HepG2 (cell line): ENCODE measurements around the gene DLG2. TPM values are rescaled to one million over a fixed set of nuclear protein-coding genes. Genes with fewer than 3 reads are reported as not detected.

ENCODE experiments used
- ATAC-seq: fragments of 200-7000 bp; cut with Tn5 transposase; 3 replicates; pipeline ENCODE4 v1.9.1; 2020; ENCODE audit warnings: mild to moderate bottlenecking, moderate library complexity
- BruUV-seq: library from RNA; stranded (reverse); fragments of 400-500 nt; replicated peaks from 2 replicates; lab custom pipeline; 2021; lab: Mats Ljungman, UMichigan
- CTCF ChIA-PET: fragments of 300-600 bp; formaldehyde crosslinking; extraction: SDS; loops from one replicate; lab custom pipeline; 2021; ENCODE audit warnings: low total read pairs, inconsistent platforms, low intra/inter-chr PET ratio; lab: Yijun Ruan, JAX
- POLR2A ChIA-PET: fragments of 350-600 bp; sonication (Branson Sonifier 250); formaldehyde crosslinking; loops from one replicate; lab custom pipeline; 2020; ENCODE audit warnings: antibody characterized with exemption, inconsistent platforms; lab: Yijun Ruan, JAX
- DNase-seq: peaks from one replicate; pipeline ENCODE4 v3.0.0-alpha.2; 2015; ENCODE audit warnings: low spot score
- FAIRE-seq: peaks from 3 replicates; lab custom pipeline; 2011; peaks lifted over from hg19 to GRCh38; lab: Jason Lieb, UNC
- H2AFZ ChIP-seq: one replicate; pipeline ENCODE4 v1.6.1; 2011; ENCODE audit warnings: low read length, inconsistent platforms
- H3K27ac ChIP-seq: fragments of 300-600 bp; 3 replicates; pipeline ENCODE4 v1.8.0; 2011; ENCODE audit warnings: mixed run types, mild to moderate bottlenecking, mixed read lengths, low read length, inconsistent platforms; ENCODE audit not compliant: insufficient read depth; ENCODE audit errors: extremely low read length
- H3K27me3 ChIP-seq, 2 experiments: fragments of 200-600 bp in 1 of 2; 2 replicates in 1 of 2; 3 replicates in 1 of 2; pipeline versions ENCODE4 v1.6.0 to v1.8.0; 2011; ENCODE audit warnings: low read length in 2 of 2, mild to moderate bottlenecking in 2 of 2, moderate library complexity in 2 of 2, inconsistent platforms in 1 of 2; ENCODE audit not compliant: insufficient read depth in 2 of 2, control insufficient read depth in 1 of 2
- H3K36me3 ChIP-seq, 2 experiments: fragments of 200-600 bp in 1 of 2; replicated peaks in 1 of 2; 2 replicates in 1 of 2; 3 replicates in 1 of 2; pipeline versions ENCODE4 v1.5.1 to v1.8.0; 2011; ENCODE audit warnings: low read length in 2 of 2, inconsistent platforms in 1 of 2; ENCODE audit not compliant: insufficient read depth in 2 of 2, control insufficient read depth in 1 of 2
- H3K4me1 ChIP-seq: 2 replicates; pipeline ENCODE4 v1.5.1; 2012; ENCODE audit warnings: low read length, inconsistent platforms; ENCODE audit not compliant: insufficient read depth
- H3K4me2 ChIP-seq: 2 replicates; pipeline ENCODE4 v1.6.0; 2011; ENCODE audit warnings: low read depth, low read length, inconsistent platforms
- H3K4me3 ChIP-seq, 3 experiments: fragments of 200-600 bp in 1 of 3; sonication (generic), shearing (Covaris generic) in 1 of 3; replicated peaks in 1 of 3; 2 replicates each; pipeline ENCODE4 v1.5.1; 2011 to 2016; ENCODE audit warnings: low read length in 3 of 3, inconsistent platforms in 2 of 3, low read depth in 2 of 3, mild to moderate bottlenecking in 2 of 3, control low read depth in 1 of 3, mixed read lengths in 1 of 3; ENCODE audit not compliant: insufficient read depth in 1 of 3
- H3K79me2 ChIP-seq: one replicate; pipeline ENCODE4 v1.6.1; 2011; ENCODE audit warnings: low read length, inconsistent platforms; ENCODE audit not compliant: insufficient read depth
- H3K9ac ChIP-seq: 2 replicates; pipeline ENCODE4 v1.6.0; 2011; ENCODE audit warnings: mild to moderate bottlenecking, low read depth, low read length, inconsistent platforms; ENCODE audit not compliant: insufficient read depth
- H3K9me3 ChIP-seq: 2 replicates; pipeline ENCODE4 v1.5.1; 2012; ENCODE audit warnings: mild to moderate bottlenecking, low read length
- H4K20me1 ChIP-seq: 2 replicates; pipeline ENCODE4 v1.6.0; 2011; ENCODE audit warnings: inconsistent platforms, mild to moderate bottlenecking, low read length, moderate library complexity; ENCODE audit not compliant: insufficient read depth
- EED ChIP-seq: sonication (generic); formaldehyde crosslinking; IDR thresholded peaks from 2 replicates; pipeline ENCODE4 v1.5.0; 2020; ENCODE audit warnings: mild to moderate bottlenecking, missing genetic modification reagents
- ELF4 ChIP-seq: sonication (generic); formaldehyde crosslinking; IDR thresholded peaks from 2 replicates; pipeline ENCODE4 v1.5.0; 2020; ENCODE audit warnings: missing genetic modification reagents, mild to moderate bottlenecking, moderate library complexity, borderline replicate concordance
- JARID2 ChIP-seq: sonication (generic); formaldehyde crosslinking; IDR thresholded peaks from 2 replicates; pipeline ENCODE4 v1.8.1; 2023; ENCODE audit warnings: missing genetic modification reagents, inconsistent platforms; ENCODE audit not compliant: insufficient replicate concordance
- MTA3 ChIP-seq: sonication (generic); formaldehyde crosslinking; IDR thresholded peaks from 2 replicates; pipeline ENCODE4 v1.4.0; 2020; ENCODE audit warnings: missing genetic modification reagents
- NFE2 ChIP-seq: sonication (generic); formaldehyde crosslinking; IDR thresholded peaks from 2 replicates; pipeline ENCODE4 v1.4.0; 2020; ENCODE audit warnings: missing genetic modification reagents
- NR2F6 ChIP-seq, 2 experiments: IDR thresholded peaks; 2 replicates each; pipeline ENCODE4 v1.6.1; 2016; ENCODE audit warnings: antibody characterized with exemption in 1 of 2, mild to moderate bottlenecking in 1 of 2
- PHF21A ChIP-seq: sonication (generic); formaldehyde crosslinking; IDR thresholded peaks from 2 replicates; pipeline ENCODE4 v1.5.0; 2020; ENCODE audit warnings: mild to moderate bottlenecking, missing genetic modification reagents
- SP5 ChIP-seq: IDR thresholded peaks from 2 replicates; pipeline ENCODE4 v1.6.1; 2016; ENCODE audit warnings: low read depth, borderline replicate concordance
- SPEN ChIP-seq: sonication (generic); formaldehyde crosslinking; IDR thresholded peaks from 2 replicates; pipeline ENCODE4 v1.5.1; 2020; ENCODE audit warnings: low read depth, mild to moderate bottlenecking, missing genetic modification reagents
- TFE3 ChIP-seq: IDR thresholded peaks from 2 replicates; pipeline ENCODE4 v1.6.1; 2016
- TOPORS ChIP-seq: sonication (generic); formaldehyde crosslinking; IDR thresholded peaks from 2 replicates; pipeline ENCODE4 v1.8.0; 2023; ENCODE audit warnings: mild to moderate bottlenecking, missing genetic modification reagents
- TRAFD1 ChIP-seq: sonication (generic); formaldehyde crosslinking; IDR thresholded peaks from 2 replicates; pipeline ENCODE4 v1.5.1; 2020; ENCODE audit warnings: missing genetic modification reagents, mild to moderate bottlenecking, borderline replicate concordance
- TRIM22 ChIP-seq: fragments of 450-650 bp; IDR thresholded peaks from 2 replicates; pipeline ENCODE4 v1.6.1; 2017
- ZBTB43 ChIP-seq: sonication (generic); formaldehyde crosslinking; conservative IDR thresholded peaks from 2 replicates; pipeline ENCODE4 v1.4.0; 2020; ENCODE audit warnings: missing genetic modification reagents
- ZBTB49 ChIP-seq: sonication (generic); formaldehyde crosslinking; IDR thresholded peaks from 2 replicates; pipeline ENCODE4 v1.4.0; 2020; ENCODE audit warnings: missing genetic modification reagents, borderline replicate concordance
- ZBTB8A ChIP-seq: sonication (generic); formaldehyde crosslinking; IDR thresholded peaks from 2 replicates; pipeline ENCODE4 v1.4.0; 2020; ENCODE audit warnings: mild to moderate bottlenecking, low read depth, missing genetic modification reagents, borderline replicate concordance
- ZNF598 ChIP-seq: sonication (generic); formaldehyde crosslinking; IDR thresholded peaks from 2 replicates; pipeline ENCODE4 v1.5.1; 2020; ENCODE audit warnings: mild to moderate bottlenecking, missing genetic modification reagents, borderline replicate concordance
- ZSCAN31 ChIP-seq: sonication (generic); formaldehyde crosslinking; IDR thresholded peaks from 2 replicates; pipeline ENCODE4 v1.5.0; 2020; ENCODE audit warnings: low read depth, mild to moderate bottlenecking, missing genetic modification reagents
- WGBS: methylation state at CpG from one replicate; pipeline ENCODE4 v1.1.6; 2017; ENCODE audit warnings: low lambda C conversion rate; 5-methylcytosine and 5-hydroxymethylcytosine counted together
- in situ Hi-C: cut with HindIII; loops from 2 replicates; pipeline ENCODE4 v1.10.0; 2017; ENCODE audit warnings: low pct_unique_long_range_greater_than_20kb; ENCODE audit not compliant: extremely low pct_ligation_motif_present
- intact Hi-C: fragments of 100-400 bp; cut with micrococcal nuclease; formaldehyde crosslinking; loops from one replicate; pipeline ENCODE4 v1.10.0; 2022; ENCODE audit not compliant: unreplicated experiment
- polyA plus RNA-seq, 8 experiments: library from polyadenylated mRNA; depleted of rRNA in 3 of 8; stranded (reverse) in 7 of 8; unstranded in 1 of 8; fragments of >200 nt; fragmentation: Illumina TruSeq in 4 of 8; extraction: Trizol in 4 of 8; gene quantifications; 2 replicates each; pipeline versions ENCODE4 v1.2.1 to v1.2.3, GENCODE V29; 2011 to 2016; ENCODE audit warnings: low read depth in 4 of 8, missing spikeins in 1 of 8, mixed read lengths in 1 of 8; ENCODE audit not compliant: insufficient read depth in 1 of 8
- total RNA-seq, 5 experiments: library from RNA; depleted of rRNA; stranded (reverse); fragments of >200 nt; fragmentation: Illumina TruSeq; extraction: Trizol; gene quantifications; 2 replicates each; pipeline ENCODE4 v1.2.3, GENCODE V29; 2016; ENCODE audit warnings: low read depth in 1 of 5

Gene DLG2
- total and polyA plus RNA-seq, 2 of the 13 experiments (the other 11 are each of a cell fraction or from before 2014, with no cell fraction given): 0.46 to 1.0 TPM

GRCh38 chr11:84188521-84188920 lies 1438.6 kb downstream of the DLG2 start:
- no peak for ATAC-seq
- no peak for FAIRE-seq
- H3K79me2 ChIP-seq: no peaks in the 10 kb centered on the region
- DNase-seq: no peak
- no peak overlapping the region for H3K27ac ChIP-seq
- no TSS peak for BruUV-seq
- H3K4me3 ChIP-seq: no peak overlapping the region
- H3K4me2 ChIP-seq: no peak overlapping the region
- no peaks in the 10 kb centered on the region for H3K27me3 ChIP-seq
- H3K4me1 ChIP-seq: no peaks in the 10 kb centered on the region
- H4K20me1 ChIP-seq: no peaks in the 10 kb centered on the region
- no peaks in the 10 kb centered on the region for H3K36me3 ChIP-seq
- WGBS: 0% methylated on average over 1 of the region's 1 CpG
- ChIA-PET CTCF (no interaction called here), POLR2A (no interaction called here)
- H3K9ac ChIP-seq: no peak overlapping the region
- intact Hi-C loops (no loop called here), in situ Hi-C loops (no loop called here)
- H3K9me3 ChIP-seq: no peaks in the 10 kb centered on the region
- H2AFZ ChIP-seq: no peak overlapping the region
- TF ChIP-seq JARID2 (CRISPR knock-in tag) (no peak), MTA3 (no peak), ZBTB49 (no peak), TOPORS (CRISPR knock-in tag) (no peak), ZSCAN31 (no peak), ZBTB43 (CRISPR knock-in tag) (no peak), NFE2 (CRISPR knock-in tag) (no peak), TRIM22 (no peak), PHF21A (CRISPR knock-in tag) (no peak), ZBTB8A (no peak), ZNF598 (no peak), ELF4 (CRISPR knock-in tag) (no peak), NR2F6 (IDR thresholded peaks at IDR 0.05) (no peak), NR2F6 (CRISPR knock-in tag; IDR thresholded peaks at IDR 0.05) (no peak), SP5 (no peak), EED (no peak), TFE3 (no peak), SPEN (CRISPR knock-in tag) (no peak), TRAFD1 (CRISPR knock-in tag) (no peak)
